ENCODE data around the gene LRRIQ4.

DNA sequence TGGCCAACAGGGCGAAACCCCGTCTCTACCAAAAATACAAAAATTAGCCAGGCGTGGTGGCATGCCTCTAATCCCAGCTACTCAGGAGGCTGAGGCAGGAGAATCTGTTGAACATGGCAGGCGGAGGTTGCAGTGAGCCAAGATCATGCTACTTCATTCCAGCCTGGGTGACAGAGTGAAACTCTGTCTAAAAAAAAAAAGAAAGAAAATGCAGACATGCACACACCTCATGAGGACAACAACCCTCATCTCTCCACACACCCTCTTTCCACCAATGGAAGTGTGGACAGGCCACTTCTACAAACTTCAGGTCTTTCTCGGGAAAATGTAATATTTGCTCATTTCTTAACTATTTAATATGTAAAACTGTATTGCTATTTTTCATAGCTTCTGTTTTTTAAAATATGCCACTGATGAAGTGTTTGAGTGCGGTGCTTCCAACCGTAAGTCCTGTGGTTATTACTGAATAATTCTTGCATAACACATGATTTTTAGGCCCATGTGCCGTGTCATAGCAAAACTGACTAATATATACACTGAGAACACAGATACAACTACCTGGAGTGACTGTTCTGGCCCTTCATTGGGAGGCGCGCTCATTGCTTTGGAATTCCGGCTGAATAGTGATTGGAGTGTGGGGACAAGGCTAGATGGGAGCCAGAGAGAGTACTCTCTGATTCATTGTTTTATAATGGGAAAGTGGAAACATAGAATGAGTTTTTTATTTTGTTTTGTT lies 34.0 kb downstream of the LRRIQ4 start:
- TF ChIP-seq, protein P1, sequence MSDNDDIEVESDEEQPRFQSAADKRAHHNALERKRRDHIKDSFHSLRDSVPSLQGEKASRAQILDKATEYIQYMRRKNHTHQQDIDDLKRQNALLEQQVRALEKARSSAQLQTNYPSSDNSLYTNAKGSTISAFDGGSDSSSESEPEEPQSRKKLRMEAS (IDR thresholded peaks at IDR 0.05; ENCODE audit: low read depth, low read length), result no peak
- TF ChIP-seq, protein P2, sequence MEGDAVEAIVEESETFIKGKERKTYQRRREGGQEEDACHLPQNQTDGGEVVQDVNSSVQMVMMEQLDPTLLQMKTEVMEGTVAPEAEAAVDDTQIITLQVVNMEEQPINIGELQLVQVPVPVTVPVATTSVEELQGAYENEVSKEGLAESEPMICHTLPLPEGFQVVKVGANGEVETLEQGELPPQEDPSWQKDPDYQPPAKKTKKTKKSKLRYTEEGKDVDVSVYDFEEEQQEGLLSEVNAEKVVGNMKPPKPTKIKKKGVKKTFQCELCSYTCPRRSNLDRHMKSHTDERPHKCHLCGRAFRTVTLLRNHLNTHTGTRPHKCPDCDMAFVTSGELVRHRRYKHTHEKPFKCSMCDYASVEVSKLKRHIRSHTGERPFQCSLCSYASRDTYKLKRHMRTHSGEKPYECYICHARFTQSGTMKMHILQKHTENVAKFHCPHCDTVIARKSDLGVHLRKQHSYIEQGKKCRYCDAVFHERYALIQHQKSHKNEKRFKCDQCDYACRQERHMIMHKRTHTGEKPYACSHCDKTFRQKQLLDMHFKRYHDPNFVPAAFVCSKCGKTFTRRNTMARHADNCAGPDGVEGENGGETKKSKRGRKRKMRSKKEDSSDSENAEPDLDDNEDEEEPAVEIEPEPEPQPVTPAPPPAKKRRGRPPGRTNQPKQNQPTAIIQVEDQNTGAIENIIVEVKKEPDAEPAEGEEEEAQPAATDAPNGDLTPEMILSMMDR (IDR thresholded peaks at IDR 0.05; ENCODE audit: low read depth, low read length), result no peak
- TF ChIP-seq POLR2A (IDR thresholded peaks at IDR 0.05; ENCODE audit: extremely low read depth, insufficient read length), result no peak
